ENCODE data around the gene XPO4. TPM values are rescaled to one million over a fixed set of nuclear protein-coding genes. Genes with fewer than 3 reads are reported as not detected.

The XPO4 gene
- total and polyA plus RNA-seq, 2 of the 8 experiments (the other 6 are each of a cell fraction or from before 2014, with no cell fraction given), result 11.9 to 33.3 TPM

DNA sequence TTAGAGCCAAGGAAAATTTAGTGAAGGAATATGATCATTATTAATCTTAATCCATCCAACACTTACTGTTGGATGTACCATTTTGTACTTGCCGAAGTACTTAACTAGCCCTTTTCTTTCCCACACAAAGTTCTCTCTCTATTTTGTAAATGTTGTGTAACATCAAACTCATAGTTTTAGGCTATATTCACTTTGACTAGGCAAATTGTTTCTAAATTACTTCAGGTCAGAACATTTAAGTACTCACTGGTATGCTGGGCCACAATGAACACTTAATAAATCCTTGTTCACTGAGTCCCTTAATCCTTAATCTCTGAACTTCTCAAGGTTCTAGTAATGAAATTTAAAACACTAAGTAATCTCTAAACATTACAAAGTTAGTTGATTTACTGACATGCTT, 79.5 kb downstream of the XPO4 start (continued):
- TF ChIP-seq RNF2 (IDR thresholded peaks at IDR 0.05; ENCODE audit: borderline replicate concordance, low read depth, low read length, missing control alignments, poor library complexity, severe bottlenecking), result no peak
- no peak for TF ChIP-seq BRCA1 (IDR thresholded peaks at IDR 0.05; ENCODE audit: low read depth, low read length)
- TF ChIP-seq, protein P1, sequence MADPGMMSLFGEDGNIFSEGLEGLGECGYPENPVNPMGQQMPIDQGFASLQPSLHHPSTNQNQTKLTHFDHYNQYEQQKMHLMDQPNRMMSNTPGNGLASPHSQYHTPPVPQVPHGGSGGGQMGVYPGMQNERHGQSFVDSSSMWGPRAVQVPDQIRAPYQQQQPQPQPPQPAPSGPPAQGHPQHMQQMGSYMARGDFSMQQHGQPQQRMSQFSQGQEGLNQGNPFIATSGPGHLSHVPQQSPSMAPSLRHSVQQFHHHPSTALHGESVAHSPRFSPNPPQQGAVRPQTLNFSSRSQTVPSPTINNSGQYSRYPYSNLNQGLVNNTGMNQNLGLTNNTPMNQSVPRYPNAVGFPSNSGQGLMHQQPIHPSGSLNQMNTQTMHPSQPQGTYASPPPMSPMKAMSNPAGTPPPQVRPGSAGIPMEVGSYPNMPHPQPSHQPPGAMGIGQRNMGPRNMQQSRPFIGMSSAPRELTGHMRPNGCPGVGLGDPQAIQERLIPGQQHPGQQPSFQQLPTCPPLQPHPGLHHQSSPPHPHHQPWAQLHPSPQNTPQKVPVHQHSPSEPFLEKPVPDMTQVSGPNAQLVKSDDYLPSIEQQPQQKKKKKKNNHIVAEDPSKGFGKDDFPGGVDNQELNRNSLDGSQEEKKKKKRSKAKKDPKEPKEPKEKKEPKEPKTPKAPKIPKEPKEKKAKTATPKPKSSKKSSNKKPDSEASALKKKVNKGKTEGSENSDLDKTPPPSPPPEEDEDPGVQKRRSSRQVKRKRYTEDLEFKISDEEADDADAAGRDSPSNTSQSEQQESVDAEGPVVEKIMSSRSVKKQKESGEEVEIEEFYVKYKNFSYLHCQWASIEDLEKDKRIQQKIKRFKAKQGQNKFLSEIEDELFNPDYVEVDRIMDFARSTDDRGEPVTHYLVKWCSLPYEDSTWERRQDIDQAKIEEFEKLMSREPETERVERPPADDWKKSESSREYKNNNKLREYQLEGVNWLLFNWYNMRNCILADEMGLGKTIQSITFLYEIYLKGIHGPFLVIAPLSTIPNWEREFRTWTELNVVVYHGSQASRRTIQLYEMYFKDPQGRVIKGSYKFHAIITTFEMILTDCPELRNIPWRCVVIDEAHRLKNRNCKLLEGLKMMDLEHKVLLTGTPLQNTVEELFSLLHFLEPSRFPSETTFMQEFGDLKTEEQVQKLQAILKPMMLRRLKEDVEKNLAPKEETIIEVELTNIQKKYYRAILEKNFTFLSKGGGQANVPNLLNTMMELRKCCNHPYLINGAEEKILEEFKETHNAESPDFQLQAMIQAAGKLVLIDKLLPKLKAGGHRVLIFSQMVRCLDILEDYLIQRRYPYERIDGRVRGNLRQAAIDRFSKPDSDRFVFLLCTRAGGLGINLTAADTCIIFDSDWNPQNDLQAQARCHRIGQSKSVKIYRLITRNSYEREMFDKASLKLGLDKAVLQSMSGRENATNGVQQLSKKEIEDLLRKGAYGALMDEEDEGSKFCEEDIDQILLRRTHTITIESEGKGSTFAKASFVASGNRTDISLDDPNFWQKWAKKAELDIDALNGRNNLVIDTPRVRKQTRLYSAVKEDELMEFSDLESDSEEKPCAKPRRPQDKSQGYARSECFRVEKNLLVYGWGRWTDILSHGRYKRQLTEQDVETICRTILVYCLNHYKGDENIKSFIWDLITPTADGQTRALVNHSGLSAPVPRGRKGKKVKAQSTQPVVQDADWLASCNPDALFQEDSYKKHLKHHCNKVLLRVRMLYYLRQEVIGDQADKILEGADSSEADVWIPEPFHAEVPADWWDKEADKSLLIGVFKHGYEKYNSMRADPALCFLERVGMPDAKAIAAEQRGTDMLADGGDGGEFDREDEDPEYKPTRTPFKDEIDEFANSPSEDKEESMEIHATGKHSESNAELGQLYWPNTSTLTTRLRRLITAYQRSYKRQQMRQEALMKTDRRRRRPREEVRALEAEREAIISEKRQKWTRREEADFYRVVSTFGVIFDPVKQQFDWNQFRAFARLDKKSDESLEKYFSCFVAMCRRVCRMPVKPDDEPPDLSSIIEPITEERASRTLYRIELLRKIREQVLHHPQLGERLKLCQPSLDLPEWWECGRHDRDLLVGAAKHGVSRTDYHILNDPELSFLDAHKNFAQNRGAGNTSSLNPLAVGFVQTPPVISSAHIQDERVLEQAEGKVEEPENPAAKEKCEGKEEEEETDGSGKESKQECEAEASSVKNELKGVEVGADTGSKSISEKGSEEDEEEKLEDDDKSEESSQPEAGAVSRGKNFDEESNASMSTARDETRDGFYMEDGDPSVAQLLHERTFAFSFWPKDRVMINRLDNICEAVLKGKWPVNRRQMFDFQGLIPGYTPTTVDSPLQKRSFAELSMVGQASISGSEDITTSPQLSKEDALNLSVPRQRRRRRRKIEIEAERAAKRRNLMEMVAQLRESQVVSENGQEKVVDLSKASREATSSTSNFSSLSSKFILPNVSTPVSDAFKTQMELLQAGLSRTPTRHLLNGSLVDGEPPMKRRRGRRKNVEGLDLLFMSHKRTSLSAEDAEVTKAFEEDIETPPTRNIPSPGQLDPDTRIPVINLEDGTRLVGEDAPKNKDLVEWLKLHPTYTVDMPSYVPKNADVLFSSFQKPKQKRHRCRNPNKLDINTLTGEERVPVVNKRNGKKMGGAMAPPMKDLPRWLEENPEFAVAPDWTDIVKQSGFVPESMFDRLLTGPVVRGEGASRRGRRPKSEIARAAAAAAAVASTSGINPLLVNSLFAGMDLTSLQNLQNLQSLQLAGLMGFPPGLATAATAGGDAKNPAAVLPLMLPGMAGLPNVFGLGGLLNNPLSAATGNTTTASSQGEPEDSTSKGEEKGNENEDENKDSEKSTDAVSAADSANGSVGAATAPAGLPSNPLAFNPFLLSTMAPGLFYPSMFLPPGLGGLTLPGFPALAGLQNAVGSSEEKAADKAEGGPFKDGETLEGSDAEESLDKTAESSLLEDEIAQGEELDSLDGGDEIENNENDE (IDR thresholded peaks at IDR 0.05; ENCODE audit: insufficient replicate concordance, low read length), result no peak
- TF ChIP-seq, protein P2, sequence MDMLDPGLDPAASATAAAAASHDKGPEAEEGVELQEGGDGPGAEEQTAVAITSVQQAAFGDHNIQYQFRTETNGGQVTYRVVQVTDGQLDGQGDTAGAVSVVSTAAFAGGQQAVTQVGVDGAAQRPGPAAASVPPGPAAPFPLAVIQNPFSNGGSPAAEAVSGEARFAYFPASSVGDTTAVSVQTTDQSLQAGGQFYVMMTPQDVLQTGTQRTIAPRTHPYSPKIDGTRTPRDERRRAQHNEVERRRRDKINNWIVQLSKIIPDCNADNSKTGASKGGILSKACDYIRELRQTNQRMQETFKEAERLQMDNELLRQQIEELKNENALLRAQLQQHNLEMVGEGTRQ (IDR thresholded peaks at IDR 0.05; ENCODE audit: low read length), result no peak
- TF ChIP-seq EGR1 (IDR thresholded peaks at IDR 0.05; ENCODE audit: borderline replicate concordance, low read depth, low read length), result no peak
